ENCODE data around the gene FDXACB1.

The FDXACB1 gene

DNA sequence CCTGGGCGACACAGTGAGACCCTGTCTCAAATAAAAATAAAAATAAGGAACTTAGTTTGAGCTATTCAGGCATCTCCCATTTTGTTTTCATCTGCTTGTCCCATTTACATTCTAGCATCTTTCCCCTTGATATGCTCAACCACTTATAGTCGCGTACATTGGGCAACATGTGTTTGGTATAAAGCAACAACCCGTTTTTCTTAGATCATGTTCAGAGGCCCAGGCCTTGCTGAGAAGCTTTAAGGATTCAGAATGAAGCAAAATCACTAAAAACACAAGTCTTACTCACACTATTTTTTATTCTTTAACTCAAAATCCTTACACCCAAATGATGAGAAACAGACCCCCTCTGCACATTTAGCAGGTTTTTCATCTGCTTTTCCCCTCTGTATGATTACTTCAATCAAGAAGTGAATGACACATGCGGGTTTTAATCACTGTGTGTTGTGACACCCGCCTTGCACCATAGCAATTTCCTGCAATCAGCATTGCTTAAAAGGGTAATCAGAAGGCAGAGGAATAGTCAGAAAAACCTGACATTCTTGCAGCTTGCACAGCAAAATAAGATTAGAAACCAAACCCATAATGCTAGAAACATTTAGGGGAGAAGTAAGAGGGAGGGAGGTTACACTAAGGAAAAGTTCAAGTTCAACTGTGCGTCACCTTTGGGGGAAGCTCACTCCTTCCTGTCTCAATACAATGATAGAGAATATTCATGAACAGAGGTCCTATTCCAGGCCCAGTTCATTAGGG is 33.5 kb downstream of the FDXACB1 start:
- TF ChIP-seq, protein P1, sequence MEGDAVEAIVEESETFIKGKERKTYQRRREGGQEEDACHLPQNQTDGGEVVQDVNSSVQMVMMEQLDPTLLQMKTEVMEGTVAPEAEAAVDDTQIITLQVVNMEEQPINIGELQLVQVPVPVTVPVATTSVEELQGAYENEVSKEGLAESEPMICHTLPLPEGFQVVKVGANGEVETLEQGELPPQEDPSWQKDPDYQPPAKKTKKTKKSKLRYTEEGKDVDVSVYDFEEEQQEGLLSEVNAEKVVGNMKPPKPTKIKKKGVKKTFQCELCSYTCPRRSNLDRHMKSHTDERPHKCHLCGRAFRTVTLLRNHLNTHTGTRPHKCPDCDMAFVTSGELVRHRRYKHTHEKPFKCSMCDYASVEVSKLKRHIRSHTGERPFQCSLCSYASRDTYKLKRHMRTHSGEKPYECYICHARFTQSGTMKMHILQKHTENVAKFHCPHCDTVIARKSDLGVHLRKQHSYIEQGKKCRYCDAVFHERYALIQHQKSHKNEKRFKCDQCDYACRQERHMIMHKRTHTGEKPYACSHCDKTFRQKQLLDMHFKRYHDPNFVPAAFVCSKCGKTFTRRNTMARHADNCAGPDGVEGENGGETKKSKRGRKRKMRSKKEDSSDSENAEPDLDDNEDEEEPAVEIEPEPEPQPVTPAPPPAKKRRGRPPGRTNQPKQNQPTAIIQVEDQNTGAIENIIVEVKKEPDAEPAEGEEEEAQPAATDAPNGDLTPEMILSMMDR (IDR thresholded peaks at IDR 0.05): no peak
- DNase-seq (ENCODE audit: low spot score): no peak
- Histone ChIP-seq H3K4me3 (no peak overlapping the region), H3K27ac (no peak overlapping the region)

DNA sequence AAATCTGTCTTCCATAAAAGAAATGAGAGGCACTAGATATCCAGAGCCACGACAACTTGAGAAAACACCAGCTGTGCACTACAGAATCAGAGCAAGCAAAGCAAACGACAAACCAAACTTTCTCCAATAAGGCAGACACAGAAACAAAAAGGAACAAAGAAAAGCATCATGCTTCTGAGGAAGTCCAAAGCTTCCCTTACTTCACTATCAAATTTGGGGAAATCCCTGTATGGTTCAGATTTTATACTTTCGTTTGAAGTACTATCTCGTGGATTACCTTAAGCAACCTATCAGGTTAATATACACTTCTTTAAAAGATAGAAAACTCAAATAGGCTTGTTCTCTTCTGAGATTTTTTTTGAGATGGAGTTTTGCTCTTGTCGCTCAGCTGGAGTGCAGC is 35.3 kb downstream of the FDXACB1 start:
- Histone ChIP-seq H3K27ac (no peak overlapping the region), H3K4me3 (no peak overlapping the region)
- DNase-seq (ENCODE audit: low spot score): no peak
- TF ChIP-seq, protein P1 (IDR thresholded peaks at IDR 0.05): no peak

DNA sequence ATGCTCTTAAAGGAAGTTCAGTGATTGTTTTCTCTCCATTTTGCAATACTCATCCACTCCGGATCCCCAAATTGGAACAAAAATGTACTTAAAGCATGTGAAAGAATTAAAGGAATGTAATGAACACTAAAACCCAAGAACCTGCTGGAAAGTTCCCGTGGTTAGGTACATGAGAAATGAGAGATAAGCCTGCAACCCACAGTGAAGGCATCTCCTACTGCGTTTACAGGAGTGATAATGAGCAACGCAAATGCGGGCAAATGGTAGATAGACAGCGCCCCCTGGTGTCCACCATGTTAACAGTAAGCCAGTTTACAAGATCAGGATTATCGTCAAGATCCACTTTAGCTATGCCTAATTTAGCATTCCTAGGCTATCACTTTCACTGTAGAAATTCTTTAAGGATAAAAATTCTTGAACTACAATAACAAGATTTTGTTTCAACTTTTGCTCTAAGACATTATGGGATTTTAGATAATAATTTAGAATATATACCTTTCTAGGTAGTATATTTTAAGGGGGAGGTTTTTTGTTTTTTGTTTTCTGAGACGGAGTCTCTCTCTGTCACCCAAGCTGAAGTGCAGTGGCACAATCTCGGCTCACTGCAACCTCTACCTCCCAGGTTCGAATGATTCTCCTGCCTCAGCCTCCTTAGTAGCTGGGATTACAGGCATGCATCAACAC is 37.5 kb downstream of the FDXACB1 start:
- DNase-seq (ENCODE audit: low spot score): peak; percentile 82
- TF ChIP-seq, protein P1 (IDR thresholded peaks at IDR 0.05): peak; percentile 75
- Histone ChIP-seq H3K27ac (no peak overlapping the region), H3K4me3 (no peak overlapping the region)

DNA sequence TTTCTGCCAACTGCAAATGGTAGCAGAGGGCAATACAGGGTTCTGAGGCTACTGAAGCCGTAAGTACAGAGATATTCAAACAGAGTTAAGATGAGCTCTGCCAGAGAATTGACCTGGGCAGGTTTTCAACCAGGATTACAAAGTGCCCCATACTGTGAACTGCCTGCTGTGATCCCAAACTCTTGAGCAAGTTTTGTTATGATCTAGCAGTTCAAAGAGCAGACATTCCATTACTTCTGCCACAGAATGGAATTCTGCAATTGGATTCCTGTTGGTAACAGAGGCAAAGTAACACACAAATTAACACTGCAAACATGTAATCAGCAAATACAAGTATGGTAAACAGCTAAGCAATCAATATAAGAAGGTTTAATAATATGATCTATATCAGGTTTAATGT is 38.8 kb downstream of the FDXACB1 start:
- H3K27ac ChIP-seq: no peak overlapping the region
- H3K4me3 ChIP-seq: no peak overlapping the region
- DNase-seq (ENCODE audit: low spot score): no peak
- TF ChIP-seq, protein P1 (IDR thresholded peaks at IDR 0.05): no peak

DNA sequence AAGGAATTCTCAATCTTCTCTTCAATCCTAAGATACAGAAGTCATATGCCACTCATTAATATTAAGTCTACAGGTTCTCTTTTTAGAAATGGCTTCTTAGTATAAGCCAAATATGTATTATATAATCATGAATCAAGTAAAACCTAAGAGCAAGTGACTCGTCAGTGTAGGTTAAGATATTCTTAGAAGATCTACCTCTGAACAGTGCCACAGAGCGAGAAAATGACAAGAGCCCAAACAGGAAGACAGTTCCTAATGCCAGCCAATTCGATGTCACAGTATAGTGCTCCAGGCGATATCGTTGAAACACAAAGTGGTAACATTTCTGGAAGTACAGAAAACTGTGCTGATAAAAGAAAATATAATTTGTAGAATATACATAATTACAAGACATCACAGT is 40.9 kb downstream of the FDXACB1 start:
- DNase-seq (ENCODE audit: low spot score): no peak
- no peak overlapping the region for H3K27ac ChIP-seq
- H3K4me3 ChIP-seq: no peak overlapping the region
- TF ChIP-seq, protein P1 (IDR thresholded peaks at IDR 0.05): no peak

DNA sequence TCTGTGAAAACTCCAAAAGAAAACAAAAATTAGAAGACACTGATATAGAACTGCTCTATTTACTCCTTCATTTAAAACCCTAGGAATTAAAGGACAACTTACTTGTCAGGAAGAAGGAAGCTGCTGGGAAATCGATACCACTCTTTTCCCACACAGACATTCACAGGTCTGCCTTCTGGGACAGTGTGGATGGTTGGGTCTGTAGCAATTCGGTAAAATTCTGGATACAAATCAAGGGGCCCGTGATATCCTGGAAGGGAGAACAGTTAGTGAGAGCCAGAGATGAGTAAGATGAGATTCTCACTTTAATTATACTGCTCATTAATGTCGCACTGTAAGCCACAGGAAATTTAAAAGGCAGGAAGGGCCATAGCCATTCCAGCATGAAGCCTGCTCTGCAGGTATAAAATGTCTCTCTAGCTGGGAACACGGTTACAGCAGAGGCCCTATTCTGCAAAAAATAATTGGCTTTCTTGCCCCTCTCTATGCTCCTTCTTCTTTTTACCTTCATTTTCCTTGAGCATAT is 41.5 kb downstream of the FDXACB1 start:
- H3K27ac ChIP-seq: no peak overlapping the region
- H3K4me3 ChIP-seq: no peak overlapping the region
- no peak for DNase-seq (ENCODE audit: low spot score)
- TF ChIP-seq, protein P1 (IDR thresholded peaks at IDR 0.05): no peak
